Neural progenitor cell (in vitro differentiated cells): ENCODE measurements around the gene KDM3A. TPM values are rescaled to one million over a fixed set of nuclear protein-coding genes. Genes with fewer than 3 reads are reported as not detected.
"Not testable (repeated sequence)": the region's sequence is repeated elsewhere in the genome, so short reads cannot be mapped to it uniquely, and the experiment has no call there.

Source experiments
- DNase-seq: peaks from one replicate; pipeline ENCODE4 v3.0.0-alpha.2; 2016; ENCODE audit warnings: low spot score
- H2AFZ ChIP-seq: fragments of 200-600 bp; sonication (generic); replicated peaks from 2 replicates; pipeline ENCODE4 v1.6.1; 2016; ENCODE audit warnings: antibody characterized with exemption
- H3F3A ChIP-seq: fragments of 200-600 bp; sonication (generic); 2 replicates; pipeline ENCODE4 v1.6.1; 2016; ENCODE audit warnings: antibody characterized with exemption, low read depth
- H3K27ac ChIP-seq: fragments of 200-600 bp; sonication (generic); 2 replicates; pipeline ENCODE4 v1.5.1; 2016; ENCODE audit warnings: mild to moderate bottlenecking
- H3K27me3 ChIP-seq: fragments of 200-600 bp; sonication (generic); 2 replicates; pipeline ENCODE4 v1.6.1; 2016; ENCODE audit warnings: mild to moderate bottlenecking, moderate library complexity
- H3K36me3 ChIP-seq: fragments of 200-600 bp; sonication (generic); 2 replicates; pipeline ENCODE4 v1.5.1; 2016
- H3K4me1 ChIP-seq: fragments of 200-600 bp; sonication (generic); 2 replicates; pipeline ENCODE4 v1.6.1; 2016; ENCODE audit warnings: mixed run types
- H3K4me2 ChIP-seq: fragments of 200-600 bp; sonication (generic); 2 replicates; pipeline ENCODE4 v1.6.1; 2016
- H3K4me3 ChIP-seq: fragments of 200-600 bp; sonication (generic); 2 replicates; pipeline ENCODE4 v1.5.1; 2016
- H3K79me2 ChIP-seq: fragments of 200-600 bp; sonication (generic); 2 replicates; pipeline ENCODE4 v1.6.1; 2016; ENCODE audit warnings: low read depth
- H3K9ac ChIP-seq: fragments of 200-600 bp; sonication (generic); 2 replicates; pipeline ENCODE4 v1.6.1; 2016
- H3K9me3 ChIP-seq: fragments of 200-600 bp; sonication (generic); 2 replicates; pipeline ENCODE4 v1.5.1; 2016; ENCODE audit warnings: low read depth
- H4K20me1 ChIP-seq: fragments of 200-600 bp; sonication (generic); 2 replicates; pipeline ENCODE4 v1.6.1; 2016; ENCODE audit warnings: low read depth
- H3K27ac Mint-ChIP-seq: 3 replicates; pipeline ENCODE4 v1.8.0; 2021; ENCODE audit warnings: mixed read lengths
- H3K27me3 Mint-ChIP-seq: 2 replicates; pipeline ENCODE4 v1.8.0; 2022; ENCODE audit warnings: low read depth, mild to moderate bottlenecking, inconsistent platforms, moderate library complexity, mixed read lengths; ENCODE audit not compliant: insufficient read depth
- H3K36me3 Mint-ChIP-seq: 3 replicates; pipeline ENCODE4 v1.8.0; 2021; ENCODE audit warnings: mixed read lengths
- H3K4me1 Mint-ChIP-seq: 3 replicates; pipeline ENCODE4 v1.8.0; 2021; ENCODE audit warnings: mixed read lengths
- H3K4me3 Mint-ChIP-seq: 3 replicates; pipeline ENCODE4 v1.8.0; 2021; ENCODE audit warnings: mild to moderate bottlenecking, moderate library complexity, mixed read lengths
- H3K9me3 Mint-ChIP-seq: 3 replicates; pipeline ENCODE4 v1.8.0; 2020; ENCODE audit warnings: mixed read lengths
- CTCF ChIP-seq: fragments of 200-600 bp; sonication (generic); IDR thresholded peaks from 2 replicates; pipeline ENCODE4 v1.5.1; 2017; ENCODE audit warnings: antibody characterized with exemption, mild to moderate bottlenecking
- EZH2 ChIP-seq: fragments of 200-600 bp; sonication (generic); IDR thresholded peaks from 2 replicates; pipeline ENCODE4 v1.6.1; 2017; ENCODE audit warnings: antibody characterized with exemption, mild to moderate bottlenecking, moderate library complexity
- EZH2phosphoT487 ChIP-seq: fragments of 200-600 bp; sonication (generic); IDR thresholded peaks from 2 replicates; pipeline ENCODE4 v1.6.1; 2017; ENCODE audit warnings: antibody characterized with exemption
- total RNA-seq: library from RNA; depleted of rRNA; stranded (reverse); fragments of >200 nt; gene quantifications from 2 replicates; pipeline ENCODE4 v1.2.3, GENCODE V29; 2015; ENCODE audit warnings: low replicate concordance

The KDM3A gene
- total RNA-seq, 1 donor from 2014 or later, result 84.9 TPM

- Mint-ChIP-seq H3K9me3 (peaks cover 4% of the 10 kb centered on the region), H3K4me3 (no peak overlapping the region), H3K27ac (no peak overlapping the region), H3K36me3 (peaks cover 78% of the 10 kb centered on the region), H3K27me3 (no peaks in the 10 kb centered on the region), H3K4me1 (no peaks in the 10 kb centered on the region)
- Histone ChIP-seq H3K4me3 (no peak overlapping the region), H3K36me3 (peaks cover 45% of the 10 kb centered on the region), H3K4me2 (no peak overlapping the region), H3K4me1 (no peaks in the 10 kb centered on the region), H4K20me1 (peaks cover 3% of the 10 kb centered on the region), H3K27me3 (no peaks in the 10 kb centered on the region), H3K9me3 (no peaks in the 10 kb centered on the region), H2AFZ (no peak overlapping the region), H3K27ac (no peak overlapping the region), H3F3A (no peaks in the 10 kb centered on the region), H3K9ac (no peak overlapping the region), H3K79me2 (no peaks in the 10 kb centered on the region)
- TF ChIP-seq EZH2phosphoT487 (no peak), EZH2 (no peak), CTCF (no peak)
- no peak for DNase-seq
These were observed 49.9 kb downstream of the KDM3A start for GRCh38 chr2:86491088-86491487.

- Histone ChIP-seq H3K4me1 (no peaks in the 10 kb centered on the region), H3K27me3 (no peaks in the 10 kb centered on the region), H3K9ac (no peak overlapping the region), H3K79me2 (no peaks in the 10 kb centered on the region), H2AFZ (no peak overlapping the region), H3K9me3 (no peaks in the 10 kb centered on the region), H3F3A (no peaks in the 10 kb centered on the region), H3K4me2 (no peak overlapping the region), H3K4me3 (no peak overlapping the region), H3K36me3 (peaks cover 52% of the 10 kb centered on the region), H3K27ac (no peak overlapping the region), H4K20me1 (no peaks in the 10 kb centered on the region)
- H3K4me3 Mint-ChIP-seq, result no peak overlapping the region
- H3K27me3 Mint-ChIP-seq, result no peaks in the 10 kb centered on the region
- DNase-seq, result no peak
- TF ChIP-seq EZH2phosphoT487, result no peak
- TF ChIP-seq EZH2, result no peak
- TF ChIP-seq CTCF, result no peak
- no peak overlapping the region for H3K27ac Mint-ChIP-seq
- H3K4me1 Mint-ChIP-seq, result no peaks in the 10 kb centered on the region
- peaks cover 7% of the 10 kb centered on the region for H3K9me3 Mint-ChIP-seq
- peaks cover 75% of the 10 kb centered on the region for H3K36me3 Mint-ChIP-seq
These were observed 50.9 kb downstream of the KDM3A start for GRCh38 chr2:86492048-86492453.

GRCh38 chr2:86496391-86496790, 55.2 kb downstream of the KDM3A start:
- not testable (repeated sequence) for H3K9ac ChIP-seq, H3K4me3 Mint-ChIP-seq, H3K27me3 Mint-ChIP-seq, H3K4me1 ChIP-seq, H3K4me1 Mint-ChIP-seq, H3K27ac ChIP-seq, H4K20me1 ChIP-seq, H3F3A ChIP-seq, H2AFZ ChIP-seq, H3K4me3 ChIP-seq, H3K79me2 ChIP-seq, H3K27me3 ChIP-seq, H3K9me3 ChIP-seq, H3K4me2 ChIP-seq, DNase-seq, H3K27ac Mint-ChIP-seq
- H3K9me3 Mint-ChIP-seq, result peaks cover 42% of the 10 kb centered on the region
- H3K36me3 ChIP-seq, result peaks cover 61% of the 10 kb centered on the region
- peaks cover 83% of the 10 kb centered on the region for H3K36me3 Mint-ChIP-seq

GRCh38 chr2:86498468-86499260, 57.5 kb downstream of the KDM3A start:
- H3K36me3 ChIP-seq, result peaks cover 45% of the 10 kb centered on the region
- no peak overlapping the region for H2AFZ ChIP-seq
- no peaks in the 10 kb centered on the region for H3K9me3 ChIP-seq
- no peaks in the 10 kb centered on the region for H4K20me1 ChIP-seq
- no peaks in the 10 kb centered on the region for H3K4me1 ChIP-seq
- H3K79me2 ChIP-seq, result no peaks in the 10 kb centered on the region
- Mint-ChIP-seq H3K4me3 (no peak overlapping the region), H3K36me3 (peaks cover 90% of the 10 kb centered on the region), H3K27me3 (peaks cover 2% of the 10 kb centered on the region), H3K27ac (no peak overlapping the region), H3K9me3 (peaks cover 45% of the 10 kb centered on the region), H3K4me1 (no peaks in the 10 kb centered on the region)
- H3K4me3 ChIP-seq, result no peak overlapping the region
- no peaks in the 10 kb centered on the region for H3K27me3 ChIP-seq
- H3K9ac ChIP-seq, result no peak overlapping the region
- no peak for DNase-seq
- no peak overlapping the region for H3K4me2 ChIP-seq
- no peak overlapping the region for H3K27ac ChIP-seq
- TF ChIP-seq EZH2 (no peak), CTCF (no peak), EZH2phosphoT487 (no peak)
- H3F3A ChIP-seq, result no peaks in the 10 kb centered on the region
